ENCODE results near the gene ICE1. TPM values are rescaled to one million over a fixed set of nuclear protein-coding genes. Genes with fewer than 3 reads are reported as not detected.

Gene ICE1
- total RNA-seq, 4 donors from 2014 or later, result 19.8 to 51.9 (median 25.9) TPM

DNA sequence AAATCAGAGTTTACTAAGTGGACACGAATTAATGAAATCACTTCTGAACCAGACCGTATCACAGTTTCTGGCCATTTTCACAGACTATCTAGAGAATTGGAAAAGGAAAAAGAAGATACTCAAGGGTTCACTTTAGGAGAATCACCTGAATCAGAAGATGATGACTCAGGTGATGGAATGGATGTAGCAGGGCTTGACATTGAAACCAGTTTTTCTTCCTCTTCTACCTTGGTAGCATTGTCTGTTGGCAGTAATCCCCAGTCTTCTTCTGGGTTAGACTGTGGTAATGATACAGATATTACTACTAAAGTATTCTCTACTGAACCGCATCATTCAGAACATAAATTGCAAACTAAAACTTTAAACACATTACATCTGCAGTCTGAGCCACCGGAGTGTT is 38.5 kb downstream of the ICE1 start:
- H3K4me3 ChIP-seq, result no peak overlapping the region
- no peak for TF ChIP-seq POLR2A (IDR thresholded peaks at IDR 0.05)
- no peak for TF ChIP-seq POLR2AphosphoS5 (IDR thresholded peaks at IDR 0.05)
- no peak for TF ChIP-seq EP300 (IDR thresholded peaks at IDR 0.05; ENCODE audit: low read depth)
- in situ Hi-C loops (cut with MboI; ENCODE audit: low pct_ligation_motif_present in 1 of 4, low pct_unique_long_range_greater_than_20kb in 1 of 4, low sequenced_read_pairs in 3 of 4), result no loop called here
- intact Hi-C loops (cut with DNase I; ENCODE audit: low total_unique reads), result no loop called here
- H3K4me1 ChIP-seq, result no peaks in the 10 kb centered on the region
- H3K36me3 ChIP-seq, result peaks cover 0 to 64% (median 31%) of the 10 kb centered on the region in 4 donors
- no peak for DNase-seq
- H3K9me3 ChIP-seq, result no peaks in the 10 kb centered on the region
- no peaks in the 10 kb centered on the region for H3K27me3 ChIP-seq
- WGBS, 2 donors (ENCODE audit: low coverage in 1 of 2), result 90 to 96% methylated on average over 4 of the region's 4 CpGs
- no peak overlapping the region for H3K27ac ChIP-seq

DNA sequence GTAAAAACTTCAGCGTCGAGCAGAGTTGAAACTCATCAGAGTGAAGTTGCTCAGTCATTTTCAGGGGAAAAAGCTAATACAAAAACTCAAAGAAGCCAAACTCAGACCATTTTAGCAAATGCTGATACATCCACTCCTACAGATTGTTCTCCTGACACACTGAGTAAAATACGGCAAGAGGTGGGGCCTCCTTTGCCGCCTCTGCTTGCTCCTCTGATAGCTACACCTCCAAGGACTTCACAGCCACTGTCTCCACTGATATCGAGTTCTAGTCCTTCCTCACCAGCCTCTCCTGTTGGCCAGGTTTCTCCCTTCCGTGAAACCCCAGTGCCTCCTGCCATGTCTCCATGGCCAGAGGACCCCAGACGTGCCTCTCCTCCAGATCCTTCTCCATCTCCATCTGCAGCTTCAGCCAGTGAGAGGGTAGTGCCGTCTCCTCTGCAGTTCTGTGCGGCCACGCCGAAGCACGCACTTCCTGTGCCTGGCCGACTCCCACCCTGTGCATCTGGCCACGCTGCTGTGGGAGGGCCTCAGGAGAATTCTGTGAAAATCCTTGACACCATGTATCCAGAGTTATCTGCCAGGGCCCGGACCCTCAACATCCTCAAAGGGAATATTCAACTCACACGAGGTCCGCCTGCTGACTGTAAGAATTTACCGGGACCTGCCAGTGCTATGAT is 41.7 kb downstream of the ICE1 start:
- no peaks in the 10 kb centered on the region for H3K27me3 ChIP-seq
- WGBS, 2 donors (ENCODE audit: low coverage in 1 of 2), result 95% methylated on average over 7 to 18 of the region's 18 CpGs
- no peaks in the 10 kb centered on the region for H3K9me3 ChIP-seq
- no peak overlapping the region for H3K4me3 ChIP-seq
- H3K27ac ChIP-seq, result no peak overlapping the region
- intact Hi-C loops (cut with DNase I; ENCODE audit: low total_unique reads) (no loop called here), in situ Hi-C loops (cut with MboI; ENCODE audit: low pct_ligation_motif_present in 1 of 4, low pct_unique_long_range_greater_than_20kb in 1 of 4, low sequenced_read_pairs in 3 of 4) (no loop called here)
- H3K4me1 ChIP-seq, result no peaks in the 10 kb centered on the region
- no peak for TF ChIP-seq POLR2A (IDR thresholded peaks at IDR 0.05)
- TF ChIP-seq POLR2AphosphoS5 (IDR thresholded peaks at IDR 0.05), result no peak
- TF ChIP-seq, protein P1, sequence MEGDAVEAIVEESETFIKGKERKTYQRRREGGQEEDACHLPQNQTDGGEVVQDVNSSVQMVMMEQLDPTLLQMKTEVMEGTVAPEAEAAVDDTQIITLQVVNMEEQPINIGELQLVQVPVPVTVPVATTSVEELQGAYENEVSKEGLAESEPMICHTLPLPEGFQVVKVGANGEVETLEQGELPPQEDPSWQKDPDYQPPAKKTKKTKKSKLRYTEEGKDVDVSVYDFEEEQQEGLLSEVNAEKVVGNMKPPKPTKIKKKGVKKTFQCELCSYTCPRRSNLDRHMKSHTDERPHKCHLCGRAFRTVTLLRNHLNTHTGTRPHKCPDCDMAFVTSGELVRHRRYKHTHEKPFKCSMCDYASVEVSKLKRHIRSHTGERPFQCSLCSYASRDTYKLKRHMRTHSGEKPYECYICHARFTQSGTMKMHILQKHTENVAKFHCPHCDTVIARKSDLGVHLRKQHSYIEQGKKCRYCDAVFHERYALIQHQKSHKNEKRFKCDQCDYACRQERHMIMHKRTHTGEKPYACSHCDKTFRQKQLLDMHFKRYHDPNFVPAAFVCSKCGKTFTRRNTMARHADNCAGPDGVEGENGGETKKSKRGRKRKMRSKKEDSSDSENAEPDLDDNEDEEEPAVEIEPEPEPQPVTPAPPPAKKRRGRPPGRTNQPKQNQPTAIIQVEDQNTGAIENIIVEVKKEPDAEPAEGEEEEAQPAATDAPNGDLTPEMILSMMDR (IDR thresholded peaks at IDR 0.05), result no peak
- TF ChIP-seq EP300 (IDR thresholded peaks at IDR 0.05; ENCODE audit: low read depth), result no peak
- DNase-seq, result no peak
- peaks cover 0 to 61% (median 16%) of the 10 kb centered on the region in 4 donors for H3K36me3 ChIP-seq

DNA sequence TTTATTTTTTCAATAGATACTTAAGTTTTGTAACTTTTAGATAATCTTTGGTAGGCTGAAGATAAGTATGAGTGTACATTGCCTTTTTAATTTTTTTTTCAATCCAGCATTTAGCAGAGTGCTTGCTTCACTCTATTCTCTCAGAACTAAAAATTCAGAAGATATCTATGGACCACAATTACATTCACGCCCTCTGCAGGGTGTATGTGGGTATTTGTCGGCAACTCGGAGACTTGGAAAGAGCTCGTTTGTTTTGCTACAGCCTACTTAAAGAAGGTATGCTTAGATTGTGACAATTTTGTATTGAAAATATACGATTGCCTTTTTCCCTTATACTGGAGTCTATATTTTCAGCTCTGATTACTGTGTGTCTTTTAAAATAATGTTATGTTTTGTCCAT is 43.8 kb downstream of the ICE1 start:
- Histone ChIP-seq H3K27me3 (no peaks in the 10 kb centered on the region), H3K4me3 (no peak overlapping the region), H3K36me3 (peaks cover 0 to 41% (median 6%) of the 10 kb centered on the region in 4 donors), H3K9me3 (no peaks in the 10 kb centered on the region), H3K27ac (no peak overlapping the region), H3K4me1 (no peaks in the 10 kb centered on the region)
- TF ChIP-seq, protein P1 (IDR thresholded peaks at IDR 0.05), result no peak
- no peak for TF ChIP-seq POLR2A (IDR thresholded peaks at IDR 0.05)
- TF ChIP-seq POLR2AphosphoS5 (IDR thresholded peaks at IDR 0.05), result no peak
- TF ChIP-seq EP300 (IDR thresholded peaks at IDR 0.05; ENCODE audit: low read depth), result no peak
- in situ Hi-C loops (cut with MboI; ENCODE audit: low pct_ligation_motif_present in 1 of 4, low pct_unique_long_range_greater_than_20kb in 1 of 4, low sequenced_read_pairs in 3 of 4) (no loop called here), intact Hi-C loops (cut with DNase I; ENCODE audit: low total_unique reads) (no loop called here)
- 93 to 95% methylated on average over 5 of the region's 5 CpGs for WGBS, 2 donors (ENCODE audit: low coverage in 1 of 2)
- DNase-seq, result no peak

DNA sequence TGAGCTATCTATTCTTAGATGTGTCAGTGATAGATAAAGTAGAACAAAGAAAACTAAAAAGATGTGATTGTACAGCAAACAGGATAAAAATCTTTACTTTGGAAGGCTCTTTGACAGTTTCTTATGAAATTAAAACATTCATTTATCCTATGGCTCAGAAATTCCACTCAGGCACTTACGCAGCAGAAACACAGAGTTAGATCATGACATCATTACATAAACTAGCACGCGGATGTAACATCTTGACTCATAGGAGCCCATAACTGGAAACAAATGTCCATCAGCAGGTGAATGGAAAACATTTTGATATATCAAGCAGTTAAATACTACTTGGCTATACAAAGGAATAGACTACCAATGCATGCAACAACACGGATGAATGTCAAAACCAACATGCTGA is 45.3 kb downstream of the ICE1 start:
- intact Hi-C loops (cut with DNase I; ENCODE audit: low total_unique reads), result no loop called here
- Histone ChIP-seq H3K36me3 (peaks cover 0 to 27% (median 4%) of the 10 kb centered on the region in 4 donors), H3K9me3 (no peaks in the 10 kb centered on the region), H3K4me1 (no peaks in the 10 kb centered on the region), H3K4me3 (no peak overlapping the region), H3K27me3 (no peaks in the 10 kb centered on the region), H3K27ac (no peak overlapping the region)
- TF ChIP-seq POLR2AphosphoS5 (IDR thresholded peaks at IDR 0.05) (no peak), EP300 (IDR thresholded peaks at IDR 0.05; ENCODE audit: low read depth) (no peak), POLR2A (IDR thresholded peaks at IDR 0.05) (no peak)
- TF ChIP-seq, protein P1 (IDR thresholded peaks at IDR 0.05), result no peak
- 91 to 93% methylated on average over 3 to 4 of the region's 4 CpGs for WGBS, 2 donors (ENCODE audit: low coverage in 1 of 2)
- in situ Hi-C loops (cut with MboI; ENCODE audit: low pct_ligation_motif_present in 1 of 4, low pct_unique_long_range_greater_than_20kb in 1 of 4, low sequenced_read_pairs in 3 of 4), result no loop called here
- no peak for DNase-seq

DNA sequence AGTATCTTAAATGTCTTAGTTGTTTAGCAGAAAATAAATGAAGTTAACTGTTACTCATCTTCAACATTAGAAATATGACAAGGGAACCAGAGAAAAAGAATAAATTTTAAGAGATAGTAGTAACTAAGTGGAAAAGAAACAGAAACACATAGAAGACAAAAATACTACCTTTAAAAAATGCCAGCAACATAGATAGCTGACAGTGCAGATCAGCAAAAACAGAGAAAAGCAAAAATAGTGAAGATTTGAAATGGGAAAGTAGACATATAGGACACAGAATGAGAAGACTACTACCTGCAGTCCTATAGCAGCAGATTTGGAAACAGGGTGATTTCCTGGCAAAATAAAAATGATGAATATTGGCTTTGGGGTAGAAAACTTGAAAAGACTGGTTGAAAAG is 48.5 kb downstream of the ICE1 start:
- H3K4me3 ChIP-seq, result no peak overlapping the region
- no peak for DNase-seq
- peaks cover 0 to 40% (median 6%) of the 10 kb centered on the region in 4 donors for H3K36me3 ChIP-seq
- no peaks in the 10 kb centered on the region for H3K4me1 ChIP-seq
- H3K27me3 ChIP-seq, result no peaks in the 10 kb centered on the region
- in situ Hi-C loops (cut with MboI; ENCODE audit: low pct_ligation_motif_present in 1 of 4, low pct_unique_long_range_greater_than_20kb in 1 of 4, low sequenced_read_pairs in 3 of 4) (no loop called here), intact Hi-C loops (cut with DNase I; ENCODE audit: low total_unique reads) (no loop called here)
- TF ChIP-seq POLR2AphosphoS5 (IDR thresholded peaks at IDR 0.05) (no peak), EP300 (IDR thresholded peaks at IDR 0.05; ENCODE audit: low read depth) (no peak), POLR2A (IDR thresholded peaks at IDR 0.05) (no peak)
- no peaks in the 10 kb centered on the region for H3K9me3 ChIP-seq
- H3K27ac ChIP-seq, result no peak overlapping the region

All from transverse colon (tissue), 4 donors.